Activated naive CD4-positive, alpha-beta T cell treated with anti-CD3 and anti-CD28 coated beads, Interleukin-2, amount 50 U/mL, for 24 hours (primary cell): ENCODE data around the gene PLEKHG5.
"Not testable (repeated sequence)": the region's sequence is repeated elsewhere in the genome, so short reads cannot be mapped to it uniquely, and the experiment has no call there.

ENCODE experiments used
- H3K27ac Mint-ChIP-seq: one replicate; pipeline ENCODE4 v1.8.0; 2021; ENCODE audit warnings: mild to moderate bottlenecking, mixed read lengths
- H3K27me3 Mint-ChIP-seq: one replicate; pipeline ENCODE4 v1.8.0; 2021; ENCODE audit warnings: mixed read lengths
- H3K36me3 Mint-ChIP-seq: one replicate; pipeline ENCODE4 v1.8.0; 2021; ENCODE audit warnings: mixed read lengths
- H3K4me1 Mint-ChIP-seq: one replicate; pipeline ENCODE4 v1.8.0; 2021; ENCODE audit warnings: mixed read lengths
- H3K4me3 Mint-ChIP-seq: one replicate; pipeline ENCODE4 v1.8.0; 2021; ENCODE audit warnings: mild to moderate bottlenecking, mixed read lengths
- H3K9me3 Mint-ChIP-seq: one replicate; pipeline ENCODE4 v1.8.0; 2021; ENCODE audit warnings: mixed read lengths

PLEKHG5 gene

GRCh38 chr1:6454856-6455751 is 36.4 kb downstream of the PLEKHG5 start:
- H3K27ac Mint-ChIP-seq: no peak overlapping the region
- H3K36me3 Mint-ChIP-seq: peaks cover 3% of the 10 kb centered on the region
- H3K9me3 Mint-ChIP-seq: no peaks in the 10 kb centered on the region
- peaks cover 13% of the 10 kb centered on the region for H3K27me3 Mint-ChIP-seq
- peaks cover 17% of the 10 kb centered on the region for H3K4me1 Mint-ChIP-seq
- no peak overlapping the region for H3K4me3 Mint-ChIP-seq

DNA sequence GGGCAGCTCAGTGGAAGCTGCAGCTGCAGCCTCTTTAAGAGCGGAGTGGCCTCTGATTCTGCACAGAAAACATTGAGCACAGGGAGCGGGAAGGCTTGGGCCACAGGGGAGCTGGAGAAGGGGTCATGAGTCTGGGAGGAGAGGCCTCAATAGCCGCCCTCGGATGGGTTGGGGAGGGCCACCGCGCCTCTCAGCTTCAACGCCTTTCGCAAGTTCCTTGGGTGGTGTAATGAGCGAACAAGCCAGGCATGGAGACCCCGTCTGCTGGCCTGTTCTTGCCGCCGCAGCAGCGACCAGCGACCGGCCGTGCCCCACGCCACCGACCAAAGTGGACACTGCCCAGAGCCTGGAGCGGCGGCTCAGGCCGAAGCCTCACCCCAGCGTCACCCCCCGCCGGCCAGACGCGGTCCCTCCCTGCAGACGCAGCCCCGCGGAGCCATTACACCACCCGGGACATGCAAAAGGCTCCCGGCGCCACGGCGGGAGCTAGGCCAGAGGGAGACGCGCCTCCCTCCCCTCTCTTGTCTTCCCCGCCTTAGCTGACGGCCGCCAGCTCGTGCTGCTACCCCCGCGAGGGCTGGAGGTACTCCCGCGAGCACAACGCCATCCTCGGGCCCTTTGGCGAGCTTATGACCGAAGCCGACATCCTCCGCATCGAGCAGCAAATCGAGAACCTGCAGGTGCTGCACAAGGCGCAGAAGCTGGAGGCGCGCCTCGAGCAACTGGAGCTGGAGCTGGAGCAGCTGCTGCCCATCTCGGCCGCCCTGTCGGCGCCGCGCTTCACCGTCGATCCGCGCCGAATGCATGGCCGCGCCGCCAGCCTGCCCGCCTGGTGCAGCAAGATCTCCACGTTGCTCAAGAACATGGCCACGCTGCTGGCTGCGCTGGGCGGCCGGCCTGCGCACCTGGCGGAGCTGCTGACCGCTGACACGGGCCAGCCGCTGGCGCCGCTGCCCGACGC is 37.3 kb downstream of the PLEKHG5 start:
- H3K27me3 Mint-ChIP-seq: peaks cover 21% of the 10 kb centered on the region
- not testable (repeated sequence) for H3K27ac Mint-ChIP-seq

DNA sequence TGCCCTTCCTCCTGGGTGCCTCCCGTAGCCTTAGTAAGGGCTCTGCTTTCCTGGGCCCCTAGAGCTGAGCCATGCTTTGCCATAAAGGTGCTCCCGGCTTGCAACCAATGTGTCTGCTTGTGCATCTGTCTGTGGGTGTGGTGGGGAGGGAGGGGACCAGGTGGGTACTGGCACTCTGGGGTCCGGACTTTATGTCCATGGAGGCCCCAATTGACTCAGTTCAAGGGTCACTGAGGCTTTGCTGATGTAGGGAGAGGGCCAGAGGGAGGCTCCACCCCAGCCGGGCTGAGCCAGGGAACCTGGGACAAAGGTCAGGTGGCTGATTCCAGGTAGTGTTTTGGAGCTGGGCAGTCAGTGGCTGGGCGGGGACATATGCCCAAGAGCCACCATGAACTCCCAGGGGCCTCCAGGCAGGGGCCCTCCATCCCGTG is 40.5 kb downstream of the PLEKHG5 start:
- Mint-ChIP-seq H3K4me3 (no peak overlapping the region), H3K36me3 (no peaks in the 10 kb centered on the region), H3K4me1 (peaks cover 24% of the 10 kb centered on the region), H3K27ac (no peak overlapping the region), H3K9me3 (no peaks in the 10 kb centered on the region), H3K27me3 (peaks cover 24% of the 10 kb centered on the region)

More for the DNA sequence above, 37.3 kb downstream of the PLEKHG5 start:
- H3K9me3 Mint-ChIP-seq, H3K36me3 Mint-ChIP-seq: not testable (repeated sequence)
- Mint-ChIP-seq H3K4me1 (peaks cover 17% of the 10 kb centered on the region), H3K4me3 (peak overlapping the region; percentile 23)

DNA sequence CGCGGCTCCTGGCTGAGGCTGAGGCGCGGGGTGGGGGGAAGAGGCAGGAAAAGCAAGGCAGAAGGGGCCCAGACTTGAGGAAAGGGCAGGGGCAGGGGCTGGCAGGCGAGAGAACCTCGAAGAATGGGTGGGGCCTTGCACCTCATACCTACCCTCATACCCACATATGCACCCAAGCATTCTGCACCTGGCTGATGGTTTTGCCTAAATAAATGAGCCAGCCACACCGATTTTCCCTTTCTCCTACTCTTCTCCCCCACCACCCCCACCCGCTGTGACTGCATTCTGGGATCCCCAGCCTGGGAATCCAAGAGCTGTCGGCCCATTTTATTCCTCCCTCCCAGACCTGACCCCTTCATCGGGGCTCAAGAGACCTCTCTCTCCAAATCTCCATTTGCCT is 41.0 kb downstream of the PLEKHG5 start:
- not testable (repeated sequence) for H3K27ac Mint-ChIP-seq

GRCh38 chr1:6450005-6450450 is 41.4 kb downstream of the PLEKHG5 start:
- H3K27me3 Mint-ChIP-seq: peaks cover 27% of the 10 kb centered on the region
- no peak overlapping the region for H3K27ac Mint-ChIP-seq
- no peaks in the 10 kb centered on the region for H3K36me3 Mint-ChIP-seq
- peak overlapping the region; percentile 49 for H3K4me3 Mint-ChIP-seq
- peaks cover 26% of the 10 kb centered on the region for H3K4me1 Mint-ChIP-seq
- H3K9me3 Mint-ChIP-seq: no peaks in the 10 kb centered on the region

More for the DNA sequence above, 41.0 kb downstream of the PLEKHG5 start:
- not testable (repeated sequence) for H3K4me3 Mint-ChIP-seq, H3K9me3 Mint-ChIP-seq, H3K36me3 Mint-ChIP-seq
- Mint-ChIP-seq H3K4me1 (peaks cover 24% of the 10 kb centered on the region), H3K27me3 (peaks cover 26% of the 10 kb centered on the region)

DNA sequence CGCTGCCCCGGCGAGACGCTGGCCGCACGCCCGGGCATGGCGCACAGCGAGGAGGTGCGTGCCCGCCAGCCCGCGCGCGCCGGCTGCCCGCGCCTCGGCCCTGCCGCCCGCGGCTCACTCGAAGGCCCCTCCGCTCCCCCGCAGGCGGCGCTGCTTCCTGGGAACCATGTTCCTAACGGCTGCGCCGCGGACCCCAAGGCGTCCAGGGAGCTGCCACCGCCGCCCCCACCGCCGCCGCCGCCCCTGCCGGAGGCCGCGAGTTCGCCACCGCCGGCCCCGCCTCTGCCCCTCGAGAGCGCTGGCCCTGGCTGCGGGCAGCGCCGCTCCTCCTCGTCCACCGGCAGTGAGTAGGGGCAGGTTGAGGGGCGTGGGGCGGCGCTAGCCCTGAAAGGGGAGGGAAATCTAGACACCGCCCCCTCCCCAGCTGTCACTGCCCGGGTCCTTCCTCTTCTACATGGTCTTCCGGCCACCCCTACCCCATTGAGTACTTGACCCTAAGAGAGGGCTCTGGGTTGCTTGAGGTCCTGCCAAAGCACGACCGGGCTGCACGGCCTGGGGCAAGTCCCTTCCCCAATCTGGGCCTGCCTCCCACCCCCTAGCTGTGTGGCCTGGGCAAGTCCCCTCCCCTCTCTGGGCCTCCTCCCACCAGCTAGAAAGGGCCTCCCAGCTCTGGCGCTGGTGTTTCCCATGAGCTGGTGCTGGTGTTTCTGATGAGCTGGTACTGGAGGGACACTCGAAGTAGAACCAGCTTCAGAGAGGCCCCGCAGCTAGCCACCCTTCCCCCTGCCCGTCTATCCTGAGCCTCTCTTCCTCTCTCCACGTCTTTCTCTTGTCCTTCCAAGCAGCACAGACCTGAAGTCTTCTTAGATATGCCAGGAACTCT is 42.5 kb downstream of the PLEKHG5 start:
- H3K27ac Mint-ChIP-seq: no peak overlapping the region
- no peaks in the 10 kb centered on the region for H3K9me3 Mint-ChIP-seq
- H3K4me3 Mint-ChIP-seq: peak overlapping the region; percentile 49
- H3K36me3 Mint-ChIP-seq: no peaks in the 10 kb centered on the region
- peaks cover 30% of the 10 kb centered on the region for H3K4me1 Mint-ChIP-seq
- H3K27me3 Mint-ChIP-seq: peaks cover 31% of the 10 kb centered on the region

DNA sequence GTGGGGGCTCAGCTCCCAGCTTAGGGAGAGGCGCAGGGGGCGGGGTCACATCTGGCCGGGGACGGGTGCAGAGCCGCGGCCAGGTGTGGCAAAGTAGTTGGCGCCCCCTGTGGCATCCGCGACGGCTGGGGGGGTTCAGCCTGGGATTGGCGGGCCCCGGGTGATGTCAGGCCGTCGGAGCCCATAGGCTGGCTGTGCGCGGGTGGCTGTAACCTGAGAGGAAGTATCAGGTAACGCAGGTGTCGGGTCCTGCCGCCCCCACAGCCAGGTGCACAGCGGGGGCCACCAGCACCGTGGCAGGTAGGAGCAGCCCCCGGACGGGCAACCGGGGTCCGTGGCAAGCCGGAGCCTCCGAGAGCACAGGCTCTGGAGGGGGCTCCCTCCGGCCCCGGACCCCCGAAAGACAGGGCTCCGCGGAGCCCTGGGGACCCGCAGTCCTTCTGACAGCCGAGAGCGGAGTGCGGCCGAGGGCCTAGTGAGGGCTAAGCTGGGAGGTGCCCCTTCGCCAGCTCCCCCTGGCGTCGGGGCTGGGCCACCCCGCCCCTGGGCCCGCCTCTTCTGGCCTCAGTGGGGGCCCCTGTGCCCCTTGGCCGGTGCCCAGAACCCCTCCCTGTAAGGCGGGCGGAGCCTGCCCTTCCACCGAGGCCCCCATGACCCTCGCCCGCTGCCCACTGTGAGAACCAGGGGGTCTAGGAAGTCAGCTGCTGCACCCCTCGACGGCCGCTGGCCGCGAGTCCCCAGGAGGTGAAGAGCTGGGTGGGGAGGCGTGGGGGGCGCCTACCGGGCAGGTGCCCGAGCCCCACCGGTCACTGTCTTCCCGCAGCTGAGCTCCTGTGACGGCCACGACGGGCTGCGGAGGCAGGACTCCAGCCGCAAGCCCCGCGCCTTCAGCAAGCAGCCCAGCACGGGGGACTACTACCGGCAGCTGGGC is 43.4 kb downstream of the PLEKHG5 start:
- Mint-ChIP-seq H3K9me3 (no peaks in the 10 kb centered on the region), H3K4me3 (peak overlapping the region; percentile 49), H3K4me1 (peaks cover 23% of the 10 kb centered on the region), H3K27ac (no peak overlapping the region), H3K27me3 (peaks cover 26% of the 10 kb centered on the region), H3K36me3 (no peaks in the 10 kb centered on the region)

- Mint-ChIP-seq H3K4me1 (peaks cover 21% of the 10 kb centered on the region), H3K27ac (no peak overlapping the region), H3K9me3 (no peaks in the 10 kb centered on the region), H3K4me3 (peak overlapping the region; percentile 49), H3K27me3 (peaks cover 23% of the 10 kb centered on the region), H3K36me3 (no peaks in the 10 kb centered on the region)
These were observed 44.2 kb downstream of the PLEKHG5 start for GRCh38 chr1:6447016-6447817.

DNA sequence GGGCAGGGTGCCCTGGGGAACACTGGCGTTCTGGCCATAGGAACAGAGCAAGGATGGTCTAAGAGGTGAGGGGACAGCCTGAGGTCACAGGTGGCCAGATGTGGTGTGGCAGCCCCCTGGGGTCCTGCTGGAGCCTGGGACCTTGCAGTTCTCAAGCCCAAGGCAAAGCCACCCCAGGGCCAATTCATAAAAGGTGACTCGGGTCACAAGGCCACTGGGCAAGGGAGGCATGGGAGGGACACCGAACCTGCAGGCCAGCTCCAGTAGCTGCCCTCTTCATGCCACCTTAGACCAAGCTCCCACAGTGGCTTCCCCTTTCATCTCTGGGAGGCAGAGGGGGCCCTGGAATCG is 44.8 kb downstream of the PLEKHG5 start:
- Mint-ChIP-seq H3K27me3 (peaks cover 23% of the 10 kb centered on the region), H3K4me1 (peaks cover 21% of the 10 kb centered on the region), H3K9me3 (no peaks in the 10 kb centered on the region), H3K4me3 (peak overlapping the region; percentile 30), H3K27ac (no peak overlapping the region), H3K36me3 (no peaks in the 10 kb centered on the region)

DNA sequence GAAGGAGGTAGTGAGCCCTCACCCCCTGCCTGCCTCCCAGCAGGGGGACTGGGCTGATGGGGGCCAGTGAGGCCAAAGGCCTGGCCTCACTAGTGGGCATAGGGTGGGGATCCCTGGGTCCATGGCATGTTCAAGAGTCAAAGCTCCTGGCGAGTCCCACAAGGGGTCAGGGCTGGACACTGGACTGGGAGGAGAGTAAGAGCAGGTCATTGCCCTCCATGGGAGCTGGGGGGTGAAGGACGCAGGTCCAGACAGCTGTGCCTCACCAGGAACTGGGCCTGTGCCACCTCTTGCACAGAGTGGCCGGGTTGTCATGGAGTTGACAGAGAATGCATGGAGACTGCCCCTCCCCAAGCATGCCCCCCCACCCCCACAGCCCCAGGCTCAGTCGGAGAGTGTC is 45.5 kb downstream of the PLEKHG5 start:
- H3K36me3 Mint-ChIP-seq, H3K4me3 Mint-ChIP-seq, H3K9me3 Mint-ChIP-seq, H3K27ac Mint-ChIP-seq: not testable (repeated sequence)
- Mint-ChIP-seq H3K27me3 (peaks cover 29% of the 10 kb centered on the region), H3K4me1 (peaks cover 21% of the 10 kb centered on the region)

GRCh38 chr1:6445062-6445763 is 46.3 kb downstream of the PLEKHG5 start:
- Mint-ChIP-seq H3K36me3 (no peaks in the 10 kb centered on the region), H3K27me3 (peaks cover 28% of the 10 kb centered on the region), H3K9me3 (no peaks in the 10 kb centered on the region), H3K4me1 (peaks cover 21% of the 10 kb centered on the region), H3K4me3 (no peak overlapping the region), H3K27ac (no peak overlapping the region)

- Mint-ChIP-seq H3K36me3 (no peaks in the 10 kb centered on the region), H3K4me3 (no peak overlapping the region), H3K27me3 (peaks cover 24% of the 10 kb centered on the region), H3K4me1 (peaks cover 20% of the 10 kb centered on the region), H3K9me3 (no peaks in the 10 kb centered on the region), H3K27ac (no peak overlapping the region)
These were observed 47.1 kb downstream of the PLEKHG5 start for GRCh38 chr1:6444377-6444776.
